CD4-positive, alpha-beta T cell (primary cell): ENCODE measurements around the gene CABP1. TPM values are rescaled to one million over a fixed set of nuclear protein-coding genes. Genes with fewer than 3 reads are reported as not detected.

ENCODE experiments used
- ATAC-seq: fragments of 200-7000 bp; cut with Tn5 transposase; one replicate; pipeline ENCODE4 v1.10.0; 2022; ENCODE audit warnings: mild to moderate bottlenecking; ENCODE audit not compliant: poor library complexity
- CTCF ChIA-PET: fragments of 350-600 bp; sonication (Branson Sonifier 250); formaldehyde crosslinking; loops from one replicate; lab custom pipeline; 2021; ENCODE audit warnings: antibody characterized with exemption, inconsistent platforms; lab: Charles Lee
- POLR2A ChIA-PET: fragments of 350-600 bp; sonication (Branson Sonifier 250); formaldehyde crosslinking; loops from one replicate; lab custom pipeline; 2021; ENCODE audit warnings: antibody characterized with exemption, inconsistent platforms; lab: Charles Lee
- DNase-seq, 14 experiments: peaks; one replicate each; pipeline ENCODE4 v3.0.0-alpha.2; 2013 to 2020; ENCODE audit warnings: mixed read lengths in 2 of 14
- H3K27ac ChIP-seq, 2 donors: one replicate each; pipeline versions ENCODE4 v1.5.1 to v1.7.0; 2013; ENCODE audit warnings: low read length in 2 of 2, low read depth in 1 of 2, mild to moderate bottlenecking in 1 of 2
- H3K27me3 ChIP-seq, 2 experiments: 1 replicate in 1 of 2; 2 replicates in 1 of 2; pipeline versions ENCODE4 v1.6.1 to v1.7.0; 2013; ENCODE audit warnings: low read length in 2 of 2, control low read depth in 1 of 2, mild to moderate bottlenecking in 1 of 2, moderate library complexity in 1 of 2; ENCODE audit not compliant: insufficient read depth in 2 of 2, control insufficient read depth in 1 of 2
- H3K36me3 ChIP-seq: one replicate; pipeline ENCODE4 v1.6.1; 2013; ENCODE audit warnings: low read length, control low read depth; ENCODE audit not compliant: insufficient read depth
- H3K4me1 ChIP-seq: one replicate; pipeline ENCODE4 v1.6.1; 2013; ENCODE audit warnings: low read length, control low read depth; ENCODE audit not compliant: insufficient read depth
- H3K4me3 ChIP-seq: one replicate; pipeline ENCODE4 v1.5.1; 2013; ENCODE audit warnings: mild to moderate bottlenecking, low read length, moderate library complexity
- H3K9me3 ChIP-seq, 2 experiments: 1 replicate in 1 of 2; 2 replicates in 1 of 2; pipeline versions ENCODE4 v1.6.1 to v1.7.0; 2013; ENCODE audit warnings: low read length in 2 of 2, mild to moderate bottlenecking in 2 of 2, control low read depth in 1 of 2, moderate library complexity in 1 of 2; ENCODE audit not compliant: control insufficient read depth in 1 of 2, insufficient read depth in 1 of 2
- H3K27ac Mint-ChIP-seq: one replicate; pipeline ENCODE4 v1.8.0; 2020; ENCODE audit warnings: mixed read lengths
- H3K27me3 Mint-ChIP-seq: one replicate; pipeline ENCODE4 v1.8.0; 2021; ENCODE audit warnings: mixed read lengths
- H3K36me3 Mint-ChIP-seq: one replicate; pipeline ENCODE4 v1.8.0; 2021; ENCODE audit warnings: low read depth, mixed read lengths
- H3K4me1 Mint-ChIP-seq: one replicate; pipeline ENCODE4 v1.8.0; 2021; ENCODE audit warnings: low read depth, mixed read lengths
- H3K4me3 Mint-ChIP-seq: one replicate; pipeline ENCODE4 v1.8.0; 2020; ENCODE audit warnings: mild to moderate bottlenecking, mixed read lengths
- H3K9me3 Mint-ChIP-seq: one replicate; pipeline ENCODE4 v1.8.0; 2020; ENCODE audit warnings: mixed read lengths
- CTCF ChIP-seq: fragments of 200-600 bp; IDR thresholded peaks from one replicate; pipeline ENCODE4 v1.8.0; 2022; ENCODE audit warnings: antibody characterized with exemption, mild to moderate bottlenecking
- intact Hi-C, 2 experiments: fragments of 100-400 bp; cut with DNase I in 1 of 2; cut with micrococcal nuclease in 1 of 2; formaldehyde crosslinking; loops; one replicate each; pipeline versions ENCODE4 v1.15.1 to v1.9.0; 2023 to 2025; cut with DNase I, micrococcal nuclease
- total RNA-seq, 174 experiments: library from RNA in 2 of 174; stranded (reverse) in 2 of 174; gene quantifications; one replicate each; pipeline ENCODE4 v1.2.3 and lab custom pipeline; 2021 to 2026

Gene CABP1
- total RNA-seq, 2 experiments from 2014 or later = 0.11 TPM; not detected in 1

DNA sequence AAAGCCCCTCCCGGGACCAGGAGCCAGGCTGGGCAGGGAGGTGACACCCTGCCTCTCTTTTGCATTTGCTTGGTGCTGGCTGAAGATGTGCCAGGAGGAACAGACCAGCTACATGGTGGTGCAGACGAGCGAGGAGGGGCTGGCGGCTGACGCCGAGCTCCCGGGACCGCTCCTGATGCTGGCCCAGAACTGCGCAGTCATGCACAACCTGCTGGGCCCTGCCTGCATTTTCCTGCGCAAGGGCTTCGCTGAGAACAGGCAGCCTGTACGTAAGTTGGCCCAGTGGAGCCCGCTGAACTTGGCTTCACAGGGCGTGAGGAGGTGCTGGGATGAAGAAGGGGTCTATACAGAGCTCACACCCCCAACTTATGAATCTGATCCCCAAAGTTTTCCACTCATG is 15.6 kb downstream of the CABP1 start:
- peaks cover 26% of the 10 kb centered on the region for H3K27me3 Mint-ChIP-seq

DNA sequence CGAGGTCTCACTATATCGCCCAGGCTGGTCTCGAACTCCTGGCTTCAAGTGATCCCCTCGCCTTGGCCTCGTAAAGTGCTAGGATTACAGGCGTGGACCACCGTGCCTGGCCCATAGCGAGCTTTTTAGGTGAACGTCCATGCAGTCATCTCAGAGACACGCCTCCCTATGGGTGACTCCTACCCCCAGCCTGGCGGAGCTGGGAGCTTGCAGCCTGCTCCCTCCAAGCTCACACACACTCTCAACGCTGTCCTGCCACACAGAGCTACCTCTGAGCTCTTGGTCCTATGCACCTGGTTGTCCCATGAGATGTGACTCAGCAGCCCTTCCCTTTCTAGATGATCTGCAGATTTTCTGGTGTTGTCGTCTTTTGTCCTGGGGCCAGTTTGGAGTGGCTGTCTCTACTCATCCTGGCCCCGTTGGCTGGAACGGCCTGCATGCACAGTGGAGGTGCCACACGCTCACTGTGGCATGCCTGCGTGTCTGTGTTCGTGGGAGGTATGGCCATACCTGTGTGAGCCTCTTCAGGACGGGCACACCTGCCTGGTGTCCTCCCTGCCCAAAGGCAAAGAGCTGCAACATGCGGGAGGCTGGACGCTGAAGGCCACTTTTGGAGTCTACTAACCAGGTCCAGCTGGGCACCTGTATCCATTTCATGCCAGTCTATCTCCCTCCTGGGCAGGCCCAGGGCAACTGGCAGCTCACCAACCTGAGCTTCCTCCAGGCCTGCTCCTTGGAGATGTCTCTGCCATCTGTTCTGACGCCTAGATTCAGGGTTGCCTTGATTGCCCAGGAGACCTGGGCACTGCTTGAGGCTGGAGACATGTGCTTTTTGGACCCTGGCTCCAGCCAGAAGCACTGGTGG is 18.1 kb downstream of the CABP1 start:
- ATAC-seq (no peak), DNase-seq (no peak)
- ChIA-PET POLR2A (no interaction called here), CTCF (interaction anchor here (1.9 kb wide), 1 partner anchor 11 kb away, joined by 5 read pairs; no protein-coding TSS in a partner anchor)
- Histone ChIP-seq H3K4me3 (no peak overlapping the region), H3K27me3 (peaks cover 0 to under 1% of the 10 kb centered on the region in 2 experiments), H3K9me3 (no peaks in the 10 kb centered on the region), H3K36me3 (no peaks in the 10 kb centered on the region), H3K27ac (no peak overlapping the region), H3K4me1 (no peaks in the 10 kb centered on the region)
- TF ChIP-seq CTCF = no peak
- Mint-ChIP-seq H3K36me3 (no peaks in the 10 kb centered on the region), H3K9me3 (no peaks in the 10 kb centered on the region), H3K4me3 (no peak overlapping the region), H3K4me1 (no peaks in the 10 kb centered on the region), H3K27me3 (peaks cover 5% of the 10 kb centered on the region), H3K27ac (no peak overlapping the region)
- intact Hi-C loops = no loop called here

More for the DNA sequence above, 15.6 kb downstream of the CABP1 start:
- DNase-seq = no peak
- H3K27ac ChIP-seq = no peak overlapping the region
- H3K4me3 ChIP-seq = no peak overlapping the region
- H3K27me3 ChIP-seq = peaks cover 3 to 11% of the 10 kb centered on the region in 2 experiments
- H3K4me1 ChIP-seq = no peaks in the 10 kb centered on the region
- no peaks in the 10 kb centered on the region for H3K9me3 ChIP-seq
- no peaks in the 10 kb centered on the region for H3K36me3 Mint-ChIP-seq
- intact Hi-C loops = no loop called here
- no peak for ATAC-seq
- H3K27ac Mint-ChIP-seq = no peak overlapping the region
- H3K4me3 Mint-ChIP-seq = no peak overlapping the region
- no peaks in the 10 kb centered on the region for H3K4me1 Mint-ChIP-seq
- no peaks in the 10 kb centered on the region for H3K9me3 Mint-ChIP-seq
- ChIA-PET CTCF (interaction anchor here (1.9 kb wide), 1 partner anchor 9 kb away, joined by 6 read pairs; no protein-coding TSS in a partner anchor), POLR2A (no interaction called here)
- no peaks in the 10 kb centered on the region for H3K36me3 ChIP-seq
- no peak for TF ChIP-seq CTCF

DNA sequence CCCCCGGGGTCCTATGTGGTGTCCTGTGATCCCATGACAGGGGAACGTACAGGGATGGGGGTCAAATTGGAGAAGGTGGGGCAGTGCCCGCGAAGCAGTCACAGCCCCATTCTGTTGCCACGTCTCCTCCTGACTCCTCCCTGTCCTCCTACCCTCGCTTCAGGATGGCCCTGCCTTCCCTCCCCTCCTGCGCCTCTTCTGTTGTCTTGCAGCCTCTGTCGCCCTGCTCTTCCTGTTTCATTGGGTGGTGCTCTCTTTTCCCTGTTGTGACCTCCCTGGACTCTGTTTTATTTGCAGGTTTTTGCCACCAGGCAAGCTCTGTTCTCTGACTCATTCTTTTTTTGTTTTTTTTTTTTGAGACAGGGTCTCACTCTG is 18.7 kb downstream of the CABP1 start:
- no peaks in the 10 kb centered on the region for H3K9me3 ChIP-seq

More for the DNA sequence above, 18.7 kb downstream of the CABP1 start:
- no peaks in the 10 kb centered on the region for H3K27me3 ChIP-seq
- no peak overlapping the region for H3K27ac ChIP-seq
- ChIA-PET POLR2A (no interaction called here), CTCF (no interaction called here)
- H3K9me3 Mint-ChIP-seq = no peaks in the 10 kb centered on the region
- no peak for ATAC-seq
- H3K27me3 Mint-ChIP-seq = peaks cover 5% of the 10 kb centered on the region
- H3K27ac Mint-ChIP-seq = no peak overlapping the region
- no peaks in the 10 kb centered on the region for H3K4me1 ChIP-seq
- no peak overlapping the region for H3K4me3 Mint-ChIP-seq
- intact Hi-C loops = no loop called here
- DNase-seq = no peak
- H3K4me3 ChIP-seq = no peak overlapping the region
- H3K36me3 ChIP-seq = no peaks in the 10 kb centered on the region
- no peak for TF ChIP-seq CTCF
- no peaks in the 10 kb centered on the region for H3K36me3 Mint-ChIP-seq
- H3K4me1 Mint-ChIP-seq = no peaks in the 10 kb centered on the region
